Measurements from ENCODE around the gene SCUBE3. TPM values are rescaled to one million over a fixed set of nuclear protein-coding genes. Genes with fewer than 3 reads are reported as not detected.
A peak's percentile ranks its signal among the peaks of the same experiment; 100 is the strongest.

Gene SCUBE3
- total and polyA plus RNA-seq, 12 donors = 1.2 to 18.8 (median 8.4) TPM

DNA sequence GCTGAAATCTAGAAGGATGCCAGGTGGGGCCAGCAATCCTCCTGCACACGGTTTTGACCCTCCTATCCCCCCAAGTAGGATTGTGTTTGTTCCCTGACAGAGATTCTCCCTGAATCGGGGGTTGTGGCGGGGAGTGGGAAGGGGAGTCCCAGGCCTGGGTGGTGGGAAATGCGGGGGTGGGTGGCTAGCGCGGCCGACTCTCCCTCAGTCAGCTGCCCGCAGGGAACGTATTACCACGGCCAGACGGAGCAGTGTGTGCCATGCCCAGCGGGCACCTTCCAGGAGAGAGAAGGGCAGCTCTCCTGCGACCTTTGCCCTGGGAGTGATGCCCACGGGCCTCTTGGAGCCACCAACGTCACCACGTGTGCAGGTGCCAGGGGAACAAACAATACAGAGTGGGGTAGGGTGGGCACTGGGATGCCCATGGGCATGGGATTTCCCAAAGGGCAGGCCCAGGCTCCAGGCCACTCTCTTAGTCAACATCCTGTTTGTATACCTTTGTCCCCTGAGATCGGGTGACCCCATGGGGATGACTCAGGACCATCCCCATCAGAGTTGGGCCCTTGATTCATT lies 29.7 kb downstream of the SCUBE3 start:
- H3K27me3 ChIP-seq = no peaks in the 10 kb centered on the region
- H3K4me1 ChIP-seq = peaks cover 9 to 36% (median 19%) of the 10 kb centered on the region in 9 donors
- 81 to 86% methylated on average over 17 of the region's 17 CpGs for whole genome bisulfite sequencing, 2 donors
- no peak for DNase-seq
- no peaks in the 10 kb centered on the region for H3K9me3 ChIP-seq
- H3K27ac ChIP-seq = no peak overlapping the region
- intact Hi-C loops (cut with DNase I) = loop anchor here in 9 of 10 donors (5.0 to 10.0 kb wide), 6 partner anchors 36 to 369 kb away; no protein-coding TSS in a partner anchor
- TF ChIP-seq, protein P1, sequence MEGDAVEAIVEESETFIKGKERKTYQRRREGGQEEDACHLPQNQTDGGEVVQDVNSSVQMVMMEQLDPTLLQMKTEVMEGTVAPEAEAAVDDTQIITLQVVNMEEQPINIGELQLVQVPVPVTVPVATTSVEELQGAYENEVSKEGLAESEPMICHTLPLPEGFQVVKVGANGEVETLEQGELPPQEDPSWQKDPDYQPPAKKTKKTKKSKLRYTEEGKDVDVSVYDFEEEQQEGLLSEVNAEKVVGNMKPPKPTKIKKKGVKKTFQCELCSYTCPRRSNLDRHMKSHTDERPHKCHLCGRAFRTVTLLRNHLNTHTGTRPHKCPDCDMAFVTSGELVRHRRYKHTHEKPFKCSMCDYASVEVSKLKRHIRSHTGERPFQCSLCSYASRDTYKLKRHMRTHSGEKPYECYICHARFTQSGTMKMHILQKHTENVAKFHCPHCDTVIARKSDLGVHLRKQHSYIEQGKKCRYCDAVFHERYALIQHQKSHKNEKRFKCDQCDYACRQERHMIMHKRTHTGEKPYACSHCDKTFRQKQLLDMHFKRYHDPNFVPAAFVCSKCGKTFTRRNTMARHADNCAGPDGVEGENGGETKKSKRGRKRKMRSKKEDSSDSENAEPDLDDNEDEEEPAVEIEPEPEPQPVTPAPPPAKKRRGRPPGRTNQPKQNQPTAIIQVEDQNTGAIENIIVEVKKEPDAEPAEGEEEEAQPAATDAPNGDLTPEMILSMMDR (IDR thresholded peaks at IDR 0.05) = no peak
- H3K36me3 ChIP-seq = peaks cover 0 to 51% (median 18%) of the 10 kb centered on the region in 9 donors
- no peak overlapping the region for H3K4me3 ChIP-seq
- ATAC-seq = no peak

DNA sequence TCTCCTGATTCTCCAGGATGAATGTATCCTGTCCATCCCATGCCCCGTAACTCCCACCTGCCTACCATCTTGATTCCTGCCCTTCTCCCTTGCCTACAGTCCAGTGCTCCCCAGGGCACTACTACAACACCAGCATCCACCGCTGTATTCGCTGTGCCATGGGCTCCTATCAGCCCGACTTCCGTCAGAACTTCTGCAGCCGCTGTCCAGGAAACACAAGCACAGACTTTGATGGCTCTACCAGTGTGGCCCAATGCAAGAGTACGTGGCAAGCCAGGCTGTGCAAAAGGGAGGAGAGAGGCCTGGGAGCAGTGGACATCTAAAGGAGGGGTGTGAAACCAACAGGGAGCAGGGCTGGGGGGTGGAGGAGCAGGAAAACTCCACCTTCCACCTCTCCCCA lies 30.8 kb downstream of the SCUBE3 start:
- ATAC-seq (no peak), DNase-seq (no peak)
- 88 to 94% methylated on average over 7 of the region's 7 CpGs for WGBS, 2 donors
- intact Hi-C loops (cut with DNase I) = loop anchor here in 9 of 10 donors (5.0 to 10.0 kb wide), 6 partner anchors 37 to 370 kb away; no protein-coding TSS in a partner anchor
- H3K36me3 ChIP-seq = peaks cover 0 to 51% (median 18%) of the 10 kb centered on the region in 9 donors
- no peak overlapping the region for H3K4me3 ChIP-seq
- no peaks in the 10 kb centered on the region for H3K27me3 ChIP-seq
- H3K9me3 ChIP-seq = no peaks in the 10 kb centered on the region
- TF ChIP-seq, protein P1 (IDR thresholded peaks at IDR 0.05) = no peak
- H3K4me1 ChIP-seq = peaks cover 7 to 36% (median 19%) of the 10 kb centered on the region in 9 donors
- H3K27ac ChIP-seq = no peak overlapping the region

DNA sequence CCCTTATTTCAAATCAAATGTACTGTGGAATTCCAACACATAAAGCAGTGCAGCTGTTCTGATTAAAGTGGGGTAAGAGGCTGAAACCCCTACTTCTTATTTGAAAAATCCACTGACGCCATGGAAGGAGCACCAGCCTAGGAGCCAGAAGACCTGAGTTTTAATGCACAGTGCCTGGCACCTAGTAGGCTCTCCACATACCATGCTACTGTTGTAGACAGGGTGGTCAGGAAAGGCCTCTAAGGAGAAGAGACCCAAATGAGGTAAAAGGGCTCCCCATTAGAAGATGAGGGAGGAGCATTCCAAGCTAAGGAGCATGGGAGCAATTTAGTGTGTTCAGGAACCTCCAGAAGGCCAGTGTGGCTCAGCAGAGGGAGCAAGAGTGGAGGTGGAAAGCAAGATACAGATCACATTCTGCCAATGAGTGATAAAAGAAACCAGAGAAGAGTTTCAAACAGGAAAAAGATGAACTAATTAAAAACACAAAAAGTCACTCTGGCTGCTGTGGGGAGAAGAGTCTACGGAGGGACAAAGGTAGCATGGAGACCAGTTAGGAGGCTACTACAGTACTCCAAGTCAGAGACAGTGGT lies 34.0 kb downstream of the SCUBE3 start:
- intact Hi-C loops (cut with DNase I) = loop anchor here in 5 of 10 donors (10.0 kb wide), 3 partner anchors 253 to 373 kb away; no protein-coding TSS in a partner anchor
- Histone ChIP-seq H3K36me3 (peaks cover 0 to 45% (median 18%) of the 10 kb centered on the region in 9 donors), H3K4me3 (no peak overlapping the region), H3K27ac (peak overlapping the region in 2 of 10 donors; percentile 16 to 40), H3K4me1 (peaks cover 8 to 34% (median 18%) of the 10 kb centered on the region in 9 donors), H3K27me3 (no peaks in the 10 kb centered on the region), H3K9me3 (no peaks in the 10 kb centered on the region)
- no peak for DNase-seq
- 95 to 97% methylated on average over 2 of the region's 2 CpGs for WGBS, 2 donors
- ATAC-seq = no peak
- TF ChIP-seq, protein P1 (IDR thresholded peaks at IDR 0.05) = no peak

DNA sequence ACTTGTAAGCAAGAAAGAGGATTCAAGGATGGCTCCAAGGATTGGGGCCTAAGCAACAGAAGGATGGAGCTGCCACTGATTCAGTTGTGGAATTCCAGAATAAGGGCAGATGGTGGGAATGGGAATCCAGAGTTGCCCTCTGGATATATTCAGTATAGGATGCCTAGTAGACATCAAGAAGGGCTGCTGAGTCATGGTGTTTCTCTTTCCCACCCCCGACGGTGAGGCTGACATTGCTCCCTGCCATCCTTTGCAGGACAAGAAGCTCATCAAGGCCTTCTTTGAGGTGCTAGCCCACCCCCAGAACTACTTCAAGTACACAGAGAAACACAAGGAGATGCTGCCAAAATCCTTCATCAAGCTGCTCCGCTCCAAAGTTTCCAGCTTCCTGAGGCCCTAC lies 34.5 kb downstream of the SCUBE3 start:
- 62 to 66% methylated on average over 3 of the region's 3 CpGs for WGBS, 2 donors
- no peak overlapping the region for H3K4me3 ChIP-seq
- H3K4me1 ChIP-seq = peaks cover 8 to 40% (median 23%) of the 10 kb centered on the region in 9 donors
- TF ChIP-seq, protein P1 (IDR thresholded peaks at IDR 0.05) = no peak
- intact Hi-C loops (cut with DNase I) = loop anchor here in 5 of 10 donors (10.0 kb wide), 3 partner anchors 253 to 373 kb away; no protein-coding TSS in a partner anchor
- H3K27ac ChIP-seq = peak overlapping the region in 3 of 10 donors; percentile 16 to 40 (median 40)
- DNase-seq = no peak
- H3K36me3 ChIP-seq = peaks cover 0 to 39% (median 18%) of the 10 kb centered on the region in 9 donors
- no peaks in the 10 kb centered on the region for H3K27me3 ChIP-seq
- ATAC-seq = no peak
- H3K9me3 ChIP-seq = no peaks in the 10 kb centered on the region
